Transverse colon (tissue), 4 donors: ENCODE data around the gene GALM.

Experiments
- EP300 ChIP-seq: sonication (generic); formaldehyde crosslinking; IDR thresholded peaks from one replicate; pipeline ENCODE4 v1.6.1; 2017; ENCODE audit warnings: antibody characterized with exemption, low read depth
- POLR2AphosphoS5 ChIP-seq, 3 donors: sonication (generic); formaldehyde crosslinking; IDR thresholded peaks; one replicate each; pipeline ENCODE4 v1.6.1; 2016; ENCODE audit warnings: antibody characterized with exemption in 3 of 3
- TF ChIP-seq, protein P1 (sequence below), 5 experiments: fragments of 200-600 bp in 3 of 5; fragments of 450-650 bp in 2 of 5; sonication (generic) in 3 of 5; IDR thresholded peaks; 1 replicate in 2 of 5; 2 replicates in 3 of 5; pipeline ENCODE4 v1.5.1; 2016 to 2017; ENCODE audit warnings: antibody characterized with exemption in 5 of 5, inconsistent platforms in 3 of 5, mild to moderate bottlenecking in 2 of 5, moderate library complexity in 1 of 5

- TF ChIP-seq POLR2AphosphoS5 (IDR thresholded peaks at IDR 0.05) (no peak), EP300 (no peak)
- TF ChIP-seq, protein P1, sequence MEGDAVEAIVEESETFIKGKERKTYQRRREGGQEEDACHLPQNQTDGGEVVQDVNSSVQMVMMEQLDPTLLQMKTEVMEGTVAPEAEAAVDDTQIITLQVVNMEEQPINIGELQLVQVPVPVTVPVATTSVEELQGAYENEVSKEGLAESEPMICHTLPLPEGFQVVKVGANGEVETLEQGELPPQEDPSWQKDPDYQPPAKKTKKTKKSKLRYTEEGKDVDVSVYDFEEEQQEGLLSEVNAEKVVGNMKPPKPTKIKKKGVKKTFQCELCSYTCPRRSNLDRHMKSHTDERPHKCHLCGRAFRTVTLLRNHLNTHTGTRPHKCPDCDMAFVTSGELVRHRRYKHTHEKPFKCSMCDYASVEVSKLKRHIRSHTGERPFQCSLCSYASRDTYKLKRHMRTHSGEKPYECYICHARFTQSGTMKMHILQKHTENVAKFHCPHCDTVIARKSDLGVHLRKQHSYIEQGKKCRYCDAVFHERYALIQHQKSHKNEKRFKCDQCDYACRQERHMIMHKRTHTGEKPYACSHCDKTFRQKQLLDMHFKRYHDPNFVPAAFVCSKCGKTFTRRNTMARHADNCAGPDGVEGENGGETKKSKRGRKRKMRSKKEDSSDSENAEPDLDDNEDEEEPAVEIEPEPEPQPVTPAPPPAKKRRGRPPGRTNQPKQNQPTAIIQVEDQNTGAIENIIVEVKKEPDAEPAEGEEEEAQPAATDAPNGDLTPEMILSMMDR (IDR thresholded peaks at IDR 0.05) = no peak
These were observed 110.0 kb downstream of the GALM start for GRCh38 chr2:38775921-38776225.
